Measurements from ENCODE around the gene C11orf86. TPM values are rescaled to one million over a fixed set of nuclear protein-coding genes. Genes with fewer than 3 reads are reported as not detected.

The C11orf86 gene
- total RNA-seq (2014; rRNA removed; shearing (Covaris generic)) (0.21 TPM in 1 of 2 replicates, not detected in the other), polyA plus RNA-seq (2016; fragmentation: Nextera tagmentation; extraction: Ambion mirVana) (0.73 and 0.74 TPM in 2 replicates)
- long read RNA-seq, partial matches to known transcripts: 0 of 1 reads
- long read RNA-seq, other reads (novel, unspliced or antisense): 1 of 1 reads

GRCh38 chr11:66974724-66975404 lies at the start of gene C11orf86:
Gene C11orf86 (plus strand): TSS chr11:66975304. CDS start chr11:66975363, 59 bp downstream.
- H3F3A ChIP-seq (replicated peaks; ENCODE audit: low read depth): no peaks in the 10 kb centered on the region
- peaks cover 12% of the 10 kb centered on the region for H3K27me3 Mint-ChIP-seq (ENCODE audit: insufficient read depth, low read depth, poor library complexity)
- H3K36me3 Mint-ChIP-seq (ENCODE audit: low read depth): peaks cover 5% of the 10 kb centered on the region
- peaks cover 9% of the 10 kb centered on the region for H3K9me3 Mint-ChIP-seq
- H3K4me1 ChIP-seq (ENCODE audit: insufficient read depth): peaks cover 11% of the 10 kb centered on the region; the same call in 1 of the 2 replicates
- H4K20me1 ChIP-seq (replicated peaks; ENCODE audit: insufficient read depth): no peaks in the 10 kb centered on the region
- H3K79me2 ChIP-seq (replicated peaks; ENCODE audit: insufficient read depth): no peaks in the 10 kb centered on the region
- no peak within 1 kb of the TSS for H3K4me3 ChIP-seq
- H2AFZ ChIP-seq: peak within 1 kb of the TSS; percentile 87; the same call in 1 of the 2 replicates
- peaks cover 7% of the 10 kb centered on the region; the same call in 2 of the 3 replicates for H3K4me1 Mint-ChIP-seq
- 0 out of 2 replicates have a peak within 1 kb of the TSS, but pooled peaks have one; percentile 26 for H3K4me2 ChIP-seq
- peak; percentile 49 for ATAC-seq
- no peak within 1 kb of the TSS for H3K27ac Mint-ChIP-seq
- no peaks in the 10 kb centered on the region for H3K36me3 ChIP-seq (ENCODE audit: insufficient read depth)
- peak; percentile 48 for DNase-seq (ENCODE audit: low spot score)
- H3K27ac ChIP-seq (ENCODE audit: low read depth): peak within 1 kb of the TSS; percentile 63; the same call in 1 of the 2 replicates
- H3K27me3 ChIP-seq (ENCODE audit: insufficient read depth): no peaks in the 10 kb centered on the region
- no peak for TF ChIP-seq EZH2 (IDR thresholded peaks at IDR 0.05; ENCODE audit: low read depth, unreplicated experiment)
- TF ChIP-seq ETS1 (IDR thresholded peaks at IDR 0.05): no peak
- TF ChIP-seq JUNB (IDR thresholded peaks at IDR 0.05; ENCODE audit: unreplicated experiment): no peak
- no peak for TF ChIP-seq NANOG (IDR thresholded peaks at IDR 0.05; ENCODE audit: borderline replicate concordance)
- no peak for TF ChIP-seq EZH2phosphoT487 (IDR thresholded peaks at IDR 0.05; ENCODE audit: unreplicated experiment)
- no peak for TF ChIP-seq REST (IDR thresholded peaks at IDR 0.05; ENCODE audit: unreplicated experiment)
- no peak for TF ChIP-seq ZNF462 (CRISPR knock-in tag; IDR thresholded peaks at IDR 0.05)
- no peak for TF ChIP-seq CREB1 (CRISPR knock-in tag; IDR thresholded peaks at IDR 0.05; ENCODE audit: low read depth)
- TF ChIP-seq CTCF (conservative IDR thresholded peaks at IDR 0.05; ENCODE audit: low read depth in 2 of 2): no peak
- no peak for TF ChIP-seq STAT1 (IDR thresholded peaks at IDR 0.05; ENCODE audit: unreplicated experiment)
- no peak within 1 kb of the TSS for H3K4me3 Mint-ChIP-seq
- peaks cover 5% of the 10 kb centered on the region; the same call in 1 of the 2 replicates for H3K9me2 ChIP-seq (ENCODE audit: insufficient read depth)
